HG03432 (cell line): ENCODE data around the gene MYO3B.
"Not testable (repeated sequence)": the region's sequence is repeated elsewhere in the genome, so short reads cannot be mapped to it uniquely, and the experiment has no call there.

Experiments
- ATAC-seq: cut with Tn5 transposase; IDR thresholded peaks from one replicate; pipeline ENCODE4 v1.9.1; 2021; ENCODE audit warnings: mild to moderate bottlenecking, moderate library complexity; ENCODE audit not compliant: unreplicated experiment

The MYO3B gene

DNA sequence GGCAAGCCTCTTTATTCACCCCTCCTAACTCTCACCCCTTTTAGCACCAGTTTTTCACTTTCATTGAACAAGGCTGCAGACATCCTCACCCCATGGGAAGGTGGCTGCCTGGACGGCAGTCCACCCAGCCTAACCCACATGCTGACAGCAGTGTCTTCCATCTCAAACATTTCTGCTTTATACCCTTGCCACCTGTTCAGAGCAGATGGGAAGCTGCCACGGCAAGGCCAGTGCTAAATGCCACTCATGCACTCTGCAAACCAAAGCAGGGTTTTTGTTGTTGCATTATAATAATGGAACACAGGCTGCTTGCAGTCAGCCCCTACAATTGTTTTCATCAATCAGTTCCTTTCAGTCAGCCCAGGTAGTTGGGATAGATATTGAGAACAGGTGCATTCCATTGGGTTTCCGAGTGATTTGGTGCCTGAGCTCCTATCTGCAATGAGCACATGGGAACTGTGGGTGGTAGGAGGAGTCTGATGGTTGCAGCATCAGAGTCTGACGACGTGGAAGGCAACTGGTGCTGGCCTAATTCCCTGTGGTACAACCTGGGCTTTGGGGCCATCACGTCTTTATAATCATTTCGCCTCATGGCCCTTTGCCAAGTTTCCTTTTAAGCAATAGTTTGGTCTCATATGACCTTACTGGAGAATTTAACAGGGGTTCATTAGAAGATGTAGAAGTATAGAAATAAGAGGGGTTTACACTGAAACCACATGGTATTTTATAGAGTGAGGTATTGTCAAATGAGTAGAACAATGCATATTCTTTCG lies 284.7 kb downstream of the MYO3B start:
- ATAC-seq: no peak

DNA sequence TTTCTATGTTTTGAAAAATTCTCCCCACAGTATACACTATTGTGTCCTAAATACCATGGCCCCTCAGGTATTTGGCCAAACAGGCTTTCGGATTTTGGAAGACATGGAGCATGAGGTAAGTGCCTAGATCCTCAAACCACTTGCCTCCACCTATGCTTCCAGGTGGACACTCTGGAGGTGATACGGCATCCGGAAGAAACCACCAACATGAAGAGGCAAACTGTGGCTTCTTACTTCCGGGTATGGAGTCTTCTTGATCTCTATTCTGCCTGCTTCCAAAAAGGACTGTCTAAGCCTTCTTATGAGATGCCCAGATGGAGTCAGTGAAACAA lies 285.2 kb downstream of the MYO3B start:
- no peak for ATAC-seq

DNA sequence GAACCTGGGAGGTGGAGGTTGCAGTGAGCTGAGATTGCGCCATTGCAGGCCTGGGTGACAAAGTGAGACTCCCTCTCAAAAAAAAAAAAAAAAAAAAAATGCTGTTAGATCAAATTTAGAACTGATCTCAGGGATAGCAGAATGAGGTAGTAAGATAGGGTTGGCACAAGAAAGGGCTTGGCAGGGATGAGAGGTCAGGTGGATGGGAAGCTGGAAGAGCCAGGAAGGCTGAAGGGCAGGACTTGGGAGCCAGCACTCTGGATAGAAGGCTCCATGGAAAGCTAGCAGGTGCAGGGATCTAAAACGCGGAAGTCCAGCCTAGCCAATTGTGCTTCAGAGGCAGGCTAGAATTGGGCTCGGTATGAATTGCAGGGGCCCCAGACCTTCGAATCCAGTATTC lies 286.3 kb downstream of the MYO3B start:
- ATAC-seq: no peak

DNA sequence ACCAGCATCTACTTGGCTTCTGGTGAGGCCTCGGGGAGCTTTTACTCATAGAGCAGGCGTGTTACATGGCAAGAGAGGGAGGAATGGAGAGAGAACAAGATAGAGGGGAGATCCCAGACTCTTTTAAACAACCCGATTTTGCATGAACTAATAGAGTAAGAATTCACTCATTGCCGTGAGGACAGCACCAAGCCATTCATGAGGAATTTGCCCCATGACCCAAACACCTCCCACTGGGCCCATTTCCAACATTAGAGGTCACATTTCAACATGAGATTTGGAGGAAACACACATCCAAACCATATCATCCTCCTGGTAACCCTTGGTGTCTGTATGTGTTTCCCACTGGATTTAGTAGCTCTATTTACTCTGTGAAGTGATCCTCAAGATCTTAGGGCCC lies 287.3 kb downstream of the MYO3B start:
- no peak for ATAC-seq

DNA sequence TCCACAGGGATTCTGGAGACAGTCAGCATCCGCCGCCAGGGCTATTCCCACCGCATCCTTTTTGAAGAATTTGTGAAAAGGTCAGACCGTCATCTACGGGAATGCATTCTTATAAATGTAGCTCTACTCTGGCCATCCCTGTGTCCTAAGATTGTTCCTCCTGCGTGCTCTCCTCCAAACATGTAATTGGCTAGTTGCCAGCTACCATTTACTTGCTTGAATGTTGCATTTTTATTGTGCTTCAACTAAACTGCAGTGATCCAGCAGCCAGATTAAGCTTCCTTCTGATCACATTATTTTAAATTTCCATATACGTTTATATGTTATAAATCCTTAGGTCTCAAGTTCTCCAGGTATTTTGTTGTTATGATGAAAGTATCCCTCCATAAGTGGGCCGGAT lies 288.7 kb downstream of the MYO3B start:
- ATAC-seq: no peak

- ATAC-seq: no peak
Observed at GRCh38 chr2:170467568-170468422, 289.8 kb downstream of the MYO3B start.

DNA sequence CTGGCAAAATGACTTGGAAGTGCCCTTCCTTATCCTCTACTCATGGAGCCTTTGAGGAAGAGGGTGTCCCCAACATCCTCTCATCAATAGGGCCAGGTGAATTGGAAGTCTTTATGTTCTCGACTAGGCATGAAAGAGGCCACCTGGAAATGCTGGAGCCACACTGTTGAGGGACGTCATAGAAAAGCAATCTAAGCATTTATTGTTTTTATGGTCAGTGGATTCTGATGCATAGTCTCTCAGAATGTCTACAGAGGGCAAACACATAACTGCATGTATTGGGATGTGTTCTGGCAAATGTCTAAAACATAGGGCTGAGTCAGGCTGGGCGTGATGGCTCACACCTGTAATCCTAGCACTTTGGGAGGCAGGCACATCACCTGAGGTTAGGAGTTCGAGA lies 290.6 kb downstream of the MYO3B start:
- no peak for ATAC-seq

DNA sequence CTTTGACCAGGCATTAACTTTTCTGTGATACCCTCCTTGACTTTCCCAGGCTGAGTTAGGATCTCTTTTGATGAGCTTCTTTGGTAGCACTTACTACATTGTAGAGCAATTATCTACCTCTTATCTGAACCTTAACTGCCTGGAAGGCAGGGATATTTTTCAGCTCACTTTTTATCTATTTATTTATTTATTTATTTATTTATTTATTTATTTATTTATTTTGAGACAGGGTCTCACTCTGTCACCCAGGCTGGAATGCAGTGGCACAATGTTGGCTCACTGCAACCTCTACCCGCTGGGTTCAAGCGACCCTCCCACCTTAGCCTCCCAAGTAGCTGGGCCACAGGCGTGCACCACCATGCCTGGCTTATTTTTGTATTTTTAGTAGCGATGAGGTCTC lies 294.6 kb downstream of the MYO3B start:
- not testable (repeated sequence) for ATAC-seq

DNA sequence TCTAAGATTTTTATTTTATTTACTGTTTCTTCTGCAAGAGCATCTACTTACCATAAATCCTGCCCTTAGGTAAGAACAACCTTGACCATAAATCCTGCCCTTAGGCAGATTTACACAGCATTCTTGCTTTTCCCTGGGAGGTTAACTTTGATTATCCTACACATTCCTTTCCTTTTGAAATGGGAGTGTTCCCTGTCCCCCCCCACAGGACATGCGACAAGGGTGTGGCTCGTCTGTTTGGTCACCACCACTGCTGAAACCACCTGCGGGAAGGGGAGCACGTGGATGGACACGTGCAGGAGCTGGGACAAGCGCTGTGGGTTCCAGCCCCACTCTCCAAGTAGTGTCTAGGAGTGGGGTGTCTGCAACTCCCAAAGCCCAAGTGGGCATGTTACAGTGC lies 297.9 kb downstream of the MYO3B start:
- ATAC-seq: no peak

GRCh38 chr2:170477630-170478029 lies 299.7 kb downstream of the MYO3B start:
- ATAC-seq: no peak

GRCh38 chr2:170481201-170481600 lies 303.3 kb downstream of the MYO3B start:
- no peak for ATAC-seq

DNA sequence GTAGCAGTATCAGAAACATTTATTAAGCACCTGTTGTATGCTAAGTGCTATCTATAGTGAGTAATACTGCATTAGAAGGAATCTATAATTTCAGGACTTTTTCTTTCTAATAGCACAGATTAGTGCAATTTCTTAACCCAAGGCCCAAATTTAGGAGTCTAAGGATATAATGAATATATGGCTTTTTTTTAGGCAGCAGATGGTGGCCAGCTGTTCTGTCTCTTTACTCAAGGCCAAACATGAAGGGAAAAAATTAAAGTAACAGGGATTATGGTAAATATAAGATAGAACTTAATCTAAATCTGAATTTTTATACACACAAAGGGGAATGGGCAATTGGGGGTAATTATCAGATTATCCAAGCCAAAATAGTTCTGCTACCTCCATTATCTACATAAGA lies 306.6 kb downstream of the MYO3B start:
- no peak for ATAC-seq

DNA sequence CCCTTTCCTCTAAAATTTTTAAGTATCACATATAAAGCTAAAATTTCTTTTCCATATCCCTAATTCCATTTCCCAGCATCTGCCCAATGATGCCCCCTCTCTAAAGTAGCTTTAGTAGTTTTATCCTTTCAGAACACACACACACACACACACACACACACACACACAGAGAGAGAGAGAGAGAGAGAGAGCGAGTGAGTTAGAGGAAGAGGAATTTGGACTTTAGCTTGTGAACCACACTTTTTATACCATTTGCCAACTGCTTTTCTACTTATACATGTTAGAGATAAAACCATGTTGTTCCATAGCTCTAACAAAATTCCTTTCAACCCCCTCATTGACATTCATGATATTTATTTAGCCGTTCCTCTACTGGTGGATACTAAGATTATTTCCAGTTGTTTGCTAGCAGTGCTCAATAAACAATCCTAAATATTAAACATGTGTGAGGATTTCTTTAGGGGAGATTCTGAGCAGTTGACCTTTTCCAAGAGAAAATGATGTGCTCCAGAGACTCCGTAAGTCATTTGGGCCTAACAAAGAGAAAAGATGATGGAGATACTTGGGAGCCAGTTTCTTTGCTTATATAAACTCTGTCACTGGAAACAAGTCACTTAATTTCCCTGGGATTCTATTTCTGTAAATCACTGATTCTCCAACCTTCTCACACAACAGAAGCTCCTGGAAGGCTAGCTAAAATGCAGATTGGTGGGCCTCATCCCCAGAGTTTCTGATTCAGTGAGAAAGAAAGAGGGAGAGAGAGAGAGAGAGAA lies 307.5 kb downstream of the MYO3B start:
- ATAC-seq: no peak

DNA sequence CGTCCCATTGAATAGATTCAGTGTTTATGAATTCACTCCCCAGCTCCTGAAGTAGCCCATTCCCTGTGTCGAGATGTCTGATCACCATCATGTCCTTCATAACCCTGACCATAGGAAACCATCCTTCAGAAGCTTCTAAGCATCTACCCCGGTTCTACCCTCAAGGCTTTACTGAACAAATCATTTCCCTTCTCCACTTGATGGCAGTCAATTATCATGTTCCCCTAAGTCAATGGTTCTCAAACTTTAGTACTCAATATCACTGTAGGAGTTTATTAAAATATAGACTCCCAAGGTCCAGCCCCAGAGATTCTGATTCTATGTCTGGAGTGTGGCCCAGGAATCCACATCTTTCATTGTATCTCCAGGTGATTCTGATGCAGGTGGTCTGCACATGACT lies 308.8 kb downstream of the MYO3B start:
- ATAC-seq: no peak

DNA sequence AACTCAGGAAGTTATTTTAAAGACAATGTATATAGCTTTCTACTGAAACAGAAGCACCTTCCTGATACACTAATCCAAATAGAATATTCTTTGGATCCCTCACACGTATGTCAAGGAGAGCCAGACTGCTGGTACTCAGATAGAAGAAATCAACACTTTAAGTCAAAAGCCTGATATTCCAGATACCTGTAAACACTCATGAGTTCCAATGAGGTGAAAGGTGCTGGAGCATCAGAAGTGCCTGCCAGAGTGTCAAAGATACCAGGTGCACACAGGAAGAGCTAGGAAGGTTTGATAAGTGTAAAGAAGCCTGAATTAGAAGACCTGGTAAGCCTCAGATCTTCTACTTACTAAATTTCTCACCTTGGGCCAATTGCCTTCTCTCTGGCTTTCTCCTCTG lies 310.9 kb downstream of the MYO3B start:
- ATAC-seq: no peak

DNA sequence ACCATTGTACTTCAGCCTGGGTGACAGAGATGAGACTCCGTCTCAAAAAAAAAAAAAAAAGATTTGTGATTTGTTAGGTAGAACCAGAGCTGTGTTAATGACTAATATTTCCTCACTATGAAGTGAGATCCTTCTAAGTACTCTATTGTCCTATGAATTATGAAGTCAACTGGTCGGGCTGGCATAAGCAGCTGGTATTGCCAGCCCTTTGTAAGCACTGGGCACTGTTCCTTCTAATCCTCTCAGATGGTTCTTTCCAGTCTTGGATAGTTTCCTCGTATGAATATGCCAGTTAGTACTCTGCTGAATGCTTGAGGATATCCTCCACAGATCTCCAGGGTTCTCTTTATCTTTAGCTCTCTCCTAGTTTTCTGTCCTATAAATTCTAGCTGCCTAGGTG lies 314.1 kb downstream of the MYO3B start:
- no peak for ATAC-seq

- no peak for ATAC-seq
Observed at GRCh38 chr2:170493426-170494097, 315.6 kb downstream of the MYO3B start.

- no peak for ATAC-seq
Observed at GRCh38 chr2:170495896-170496295, 317.9 kb downstream of the MYO3B start.

- no peak for ATAC-seq
Observed at GRCh38 chr2:170498619-170499018, 320.7 kb downstream of the MYO3B start.

- no peak for ATAC-seq
Observed at GRCh38 chr2:170500104-170500503, 322.2 kb downstream of the MYO3B start.

DNA sequence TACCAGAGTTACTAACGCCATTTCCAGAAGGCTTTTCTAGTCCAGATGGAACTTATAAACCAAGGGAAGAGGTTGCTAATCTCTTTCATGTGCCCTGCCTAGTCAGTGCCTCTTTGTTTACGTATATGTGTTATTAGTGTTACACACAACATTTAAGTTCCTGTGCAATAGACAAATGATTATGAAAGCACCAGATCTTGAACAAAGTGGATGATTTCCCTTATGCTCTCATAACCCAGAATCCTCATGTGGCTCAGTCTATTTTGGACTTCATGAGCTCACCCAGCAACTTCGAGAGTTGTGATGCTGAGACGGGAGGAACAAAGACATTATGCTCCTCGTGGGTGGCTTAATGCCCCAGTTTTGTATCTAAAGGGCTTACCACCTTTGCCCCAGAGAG lies 322.8 kb downstream of the MYO3B start:
- ATAC-seq: no peak
